Stimulated activated effector memory CD8-positive, alpha-beta T cell treated with anti-CD3 and anti-CD28 coated beads, Interleukin-12 subunit alpha, Interleukin-12 subunit beta, amount 100 ng/mL, for 72 hours (primary cell): Measurements from ENCODE around the gene CLDN18.

Experiments used
- ATAC-seq: fragments of 150-1000 bp; cut with Tn5 transposase; 2 replicates; pipeline ENCODE4 v1.10.0; 2021
- DNase-seq, 2 donors: peaks; one replicate each; pipeline ENCODE4 v3.0.0; 2021 to 2022; ENCODE audit warnings: low spot score in 2 of 2
- H3K27ac Mint-ChIP-seq: one replicate; pipeline ENCODE4 v1.8.0; 2022; ENCODE audit warnings: mild to moderate bottlenecking, mixed read lengths
- H3K36me3 Mint-ChIP-seq: one replicate; pipeline ENCODE4 v1.8.0; 2022; ENCODE audit warnings: mild to moderate bottlenecking, mixed read lengths
- H3K4me1 Mint-ChIP-seq: one replicate; pipeline ENCODE4 v1.8.0; 2022; ENCODE audit warnings: mixed read lengths
- H3K4me3 Mint-ChIP-seq: one replicate; pipeline ENCODE4 v1.8.0; 2022; ENCODE audit warnings: mild to moderate bottlenecking, mixed read lengths
- H3K9me3 Mint-ChIP-seq: one replicate; pipeline ENCODE4 v1.8.0; 2022; ENCODE audit warnings: mixed read lengths

The CLDN18 gene

GRCh38 chr3:138043266-138044029 lies 33.5 kb downstream of the CLDN18 start:
- Mint-ChIP-seq H3K27ac (no peak overlapping the region), H3K4me3 (no peak overlapping the region), H3K9me3 (no peaks in the 10 kb centered on the region), H3K36me3 (no peaks in the 10 kb centered on the region), H3K4me1 (no peaks in the 10 kb centered on the region)
- DNase-seq (no peak), ATAC-seq (no peak)

DNA sequence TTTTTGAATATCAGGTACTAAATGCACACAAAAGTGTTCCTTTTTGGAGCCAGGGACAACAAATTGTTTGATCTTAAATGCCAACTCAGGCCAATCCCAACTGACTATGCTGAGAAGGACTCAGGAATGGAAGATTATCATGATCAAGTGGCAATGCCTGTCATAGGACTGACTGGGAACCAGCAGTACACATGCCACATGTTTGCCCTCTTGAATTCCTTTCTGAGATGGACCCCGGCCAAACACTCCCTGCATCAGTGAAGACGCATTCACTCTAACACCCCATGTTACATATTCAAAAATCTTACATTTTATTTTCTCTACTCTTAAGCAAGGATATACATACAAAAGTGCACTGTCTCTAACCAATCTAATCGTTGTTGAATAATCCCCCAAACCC lies 36.1 kb downstream of the CLDN18 start:
- no peak overlapping the region for H3K27ac Mint-ChIP-seq
- no peak overlapping the region for H3K4me3 Mint-ChIP-seq
- peaks cover 3% of the 10 kb centered on the region for H3K36me3 Mint-ChIP-seq
- H3K9me3 Mint-ChIP-seq, result peaks cover 6% of the 10 kb centered on the region
- no peaks in the 10 kb centered on the region for H3K4me1 Mint-ChIP-seq
- DNase-seq, result no peak
- ATAC-seq, result no peak

DNA sequence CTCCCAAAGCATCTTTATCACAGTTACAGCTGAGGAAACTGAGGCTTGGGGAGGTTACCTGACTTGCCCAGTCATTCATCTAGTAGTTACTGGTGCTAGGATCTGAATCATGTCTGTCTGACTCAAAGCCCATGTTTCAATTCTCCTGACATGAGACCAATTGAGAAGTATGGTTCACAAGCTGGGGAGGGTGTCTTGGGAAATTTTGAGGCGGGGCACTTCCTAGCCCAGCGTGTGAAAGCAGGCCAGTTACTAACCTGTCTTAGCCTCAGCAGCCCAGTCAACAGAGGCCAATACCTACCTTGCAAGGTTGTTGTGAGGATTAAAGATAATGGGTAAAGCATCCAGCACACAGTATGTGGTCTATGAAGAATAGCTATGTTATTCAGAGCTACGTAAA lies 37.0 kb downstream of the CLDN18 start:
- Mint-ChIP-seq H3K4me3 (no peak overlapping the region), H3K9me3 (peaks cover 6% of the 10 kb centered on the region), H3K4me1 (no peaks in the 10 kb centered on the region), H3K36me3 (peaks cover 9% of the 10 kb centered on the region), H3K27ac (no peak overlapping the region)
- ATAC-seq (peak; percentile 63), DNase-seq (no peak)

DNA sequence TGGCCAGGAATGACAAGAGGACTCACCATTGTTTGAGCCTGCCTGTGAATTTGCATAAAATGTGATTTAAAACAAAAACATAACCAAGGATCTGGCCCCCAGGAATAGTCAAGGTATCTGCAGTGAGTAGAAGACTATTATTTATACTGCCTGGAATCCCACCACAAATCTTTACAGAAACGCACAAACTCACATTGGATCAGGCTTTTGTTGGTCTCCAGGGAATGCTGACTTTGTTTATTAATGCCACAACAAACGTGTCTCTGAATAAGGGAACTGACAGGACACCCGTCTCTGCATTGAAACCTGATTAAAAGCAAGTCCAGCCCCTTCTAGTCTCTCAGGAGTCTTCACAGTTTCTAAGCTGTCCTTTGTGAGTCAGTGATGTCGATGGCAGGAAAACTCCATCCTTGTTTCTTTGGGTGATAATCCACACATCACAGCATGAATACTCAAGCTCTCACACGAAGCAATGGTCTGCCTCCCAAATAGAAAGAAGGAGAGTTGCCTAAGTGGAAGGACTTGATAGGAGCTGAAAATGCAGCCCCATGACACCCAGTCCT lies 37.7 kb downstream of the CLDN18 start:
- no peak for DNase-seq
- Mint-ChIP-seq H3K4me3 (no peak overlapping the region), H3K36me3 (peaks cover 9% of the 10 kb centered on the region), H3K4me1 (no peaks in the 10 kb centered on the region), H3K9me3 (peaks cover 6% of the 10 kb centered on the region), H3K27ac (no peak overlapping the region)
- ATAC-seq, result no peak

DNA sequence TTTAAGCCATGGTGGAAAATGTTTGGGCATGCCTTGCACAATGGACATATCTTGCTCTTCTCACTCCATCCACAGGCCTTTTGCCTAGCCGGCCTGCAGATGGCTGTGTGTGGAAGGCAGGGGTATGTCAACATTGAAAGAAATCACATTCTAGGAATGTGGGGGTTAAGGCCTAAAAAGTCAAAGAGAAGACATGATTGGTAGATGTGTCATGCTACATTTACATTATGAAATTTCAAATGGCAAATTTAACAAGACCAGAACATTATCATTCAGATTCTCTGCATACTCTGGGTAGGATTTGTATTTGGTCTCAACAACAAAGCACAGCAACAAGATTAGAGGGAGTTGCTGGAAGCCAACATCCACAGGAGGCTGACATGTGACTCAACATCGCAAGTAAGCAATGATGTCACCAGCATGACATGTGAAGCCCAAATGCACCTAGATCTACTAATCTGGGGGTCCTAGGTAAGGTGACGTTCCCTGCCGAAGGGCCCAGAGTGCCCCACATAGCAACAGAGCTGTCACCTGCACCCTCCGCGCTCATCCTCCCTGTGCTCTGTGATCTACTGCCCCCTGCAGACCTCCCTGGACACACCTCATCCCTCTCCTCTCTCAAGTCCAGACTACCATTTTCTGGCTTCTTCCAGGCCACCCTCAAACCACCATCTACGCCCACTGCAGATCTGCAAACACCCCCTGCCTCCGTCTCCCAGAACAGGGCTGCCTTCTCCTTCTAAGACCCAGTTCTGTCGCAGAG lies 39.4 kb downstream of the CLDN18 start:
- H3K36me3 Mint-ChIP-seq, result peaks cover 9% of the 10 kb centered on the region
- ATAC-seq, result no peak
- peaks cover 6% of the 10 kb centered on the region for H3K9me3 Mint-ChIP-seq
- no peak overlapping the region for H3K27ac Mint-ChIP-seq
- no peak overlapping the region for H3K4me3 Mint-ChIP-seq
- DNase-seq, result no peak
- H3K4me1 Mint-ChIP-seq, result no peaks in the 10 kb centered on the region

- H3K9me3 Mint-ChIP-seq, result peaks cover 6% of the 10 kb centered on the region
- no peak overlapping the region for H3K27ac Mint-ChIP-seq
- H3K36me3 Mint-ChIP-seq, result peaks cover 9% of the 10 kb centered on the region
- no peak for ATAC-seq
- H3K4me1 Mint-ChIP-seq, result no peaks in the 10 kb centered on the region
- DNase-seq, result no peak
- H3K4me3 Mint-ChIP-seq, result no peak overlapping the region
Measured at GRCh38 chr3:138051947-138052802, 42.2 kb downstream of the CLDN18 start.

- Mint-ChIP-seq H3K9me3 (peaks cover 6% of the 10 kb centered on the region), H3K4me1 (no peaks in the 10 kb centered on the region), H3K27ac (no peak overlapping the region), H3K36me3 (peaks cover 9% of the 10 kb centered on the region), H3K4me3 (no peak overlapping the region)
- ATAC-seq, result no peak
- DNase-seq, result no peak
Measured at GRCh38 chr3:138054057-138054456, 44.1 kb downstream of the CLDN18 start.

- Mint-ChIP-seq H3K36me3 (no peaks in the 10 kb centered on the region), H3K27ac (no peak overlapping the region), H3K4me3 (no peak overlapping the region), H3K9me3 (no peaks in the 10 kb centered on the region), H3K4me1 (no peaks in the 10 kb centered on the region)
- no peak for ATAC-seq
- DNase-seq, result no peak
Measured at GRCh38 chr3:138057384-138057783, 47.4 kb downstream of the CLDN18 start.

GRCh38 chr3:138059261-138059660 lies 49.3 kb downstream of the CLDN18 start:
- no peak for ATAC-seq
- Mint-ChIP-seq H3K4me1 (no peaks in the 10 kb centered on the region), H3K4me3 (no peak overlapping the region), H3K9me3 (no peaks in the 10 kb centered on the region), H3K27ac (no peak overlapping the region), H3K36me3 (no peaks in the 10 kb centered on the region)
- DNase-seq, result no peak

GRCh38 chr3:138060792-138061191 lies 50.8 kb downstream of the CLDN18 start:
- Mint-ChIP-seq H3K36me3 (no peaks in the 10 kb centered on the region), H3K27ac (no peak overlapping the region)
- ATAC-seq, result no peak

GRCh38 chr3:138062037-138062436 lies 52.1 kb downstream of the CLDN18 start:
- Mint-ChIP-seq H3K4me3 (no peak overlapping the region), H3K27ac (no peak overlapping the region)

More at GRCh38 chr3:138060792-138061191, 50.8 kb downstream of the CLDN18 start:
- no peak for DNase-seq
- no peaks in the 10 kb centered on the region for H3K9me3 Mint-ChIP-seq
- H3K4me1 Mint-ChIP-seq, result no peaks in the 10 kb centered on the region
- no peak overlapping the region for H3K4me3 Mint-ChIP-seq

GRCh38 chr3:138062626-138063025 lies 52.7 kb downstream of the CLDN18 start:
- H3K9me3 Mint-ChIP-seq, result no peaks in the 10 kb centered on the region
- no peak for ATAC-seq
- H3K27ac Mint-ChIP-seq, result no peak overlapping the region
- peaks cover 11% of the 10 kb centered on the region for H3K4me1 Mint-ChIP-seq
- H3K36me3 Mint-ChIP-seq, result no peaks in the 10 kb centered on the region
- no peak overlapping the region for H3K4me3 Mint-ChIP-seq
- DNase-seq, result no peak

More at GRCh38 chr3:138062037-138062436, 52.1 kb downstream of the CLDN18 start:
- H3K9me3 Mint-ChIP-seq, result no peaks in the 10 kb centered on the region
- peaks cover 11% of the 10 kb centered on the region for H3K4me1 Mint-ChIP-seq
- ATAC-seq (no peak), DNase-seq (no peak)
- no peaks in the 10 kb centered on the region for H3K36me3 Mint-ChIP-seq

- H3K4me3 Mint-ChIP-seq, result no peak overlapping the region
- H3K27ac Mint-ChIP-seq, result no peak overlapping the region
- H3K4me1 Mint-ChIP-seq, result peaks cover 11% of the 10 kb centered on the region
- no peaks in the 10 kb centered on the region for H3K36me3 Mint-ChIP-seq
- ATAC-seq (no peak), DNase-seq (no peak)
- H3K9me3 Mint-ChIP-seq, result no peaks in the 10 kb centered on the region
Measured at GRCh38 chr3:138063416-138063815, 53.5 kb downstream of the CLDN18 start.

DNA sequence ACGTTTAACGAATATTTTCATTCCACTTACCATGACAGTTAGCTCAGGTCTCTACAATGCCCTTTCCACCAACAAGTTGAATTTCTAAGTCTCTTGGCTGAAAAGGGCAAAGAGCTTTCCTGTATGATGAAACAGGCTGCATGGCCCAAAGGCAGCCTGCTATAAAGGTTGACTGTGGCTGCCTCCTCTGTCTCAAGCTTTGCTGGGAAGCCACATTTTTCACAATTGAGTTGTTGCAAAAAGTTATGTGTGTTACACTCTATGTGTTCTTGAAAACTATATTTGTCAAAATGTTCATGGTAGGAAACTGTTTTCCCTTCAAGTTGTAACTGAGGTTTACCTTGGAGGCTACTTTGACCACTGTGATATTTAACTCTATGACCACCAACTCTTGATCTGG lies 56.0 kb downstream of the CLDN18 start:
- H3K27ac Mint-ChIP-seq, result peak overlapping the region; percentile 55
- ATAC-seq (peak; percentile 56), DNase-seq (no peak)
- no peaks in the 10 kb centered on the region for H3K36me3 Mint-ChIP-seq
- no peaks in the 10 kb centered on the region for H3K9me3 Mint-ChIP-seq
- no peak overlapping the region for H3K4me3 Mint-ChIP-seq
- H3K4me1 Mint-ChIP-seq, result peaks cover 11% of the 10 kb centered on the region

DNA sequence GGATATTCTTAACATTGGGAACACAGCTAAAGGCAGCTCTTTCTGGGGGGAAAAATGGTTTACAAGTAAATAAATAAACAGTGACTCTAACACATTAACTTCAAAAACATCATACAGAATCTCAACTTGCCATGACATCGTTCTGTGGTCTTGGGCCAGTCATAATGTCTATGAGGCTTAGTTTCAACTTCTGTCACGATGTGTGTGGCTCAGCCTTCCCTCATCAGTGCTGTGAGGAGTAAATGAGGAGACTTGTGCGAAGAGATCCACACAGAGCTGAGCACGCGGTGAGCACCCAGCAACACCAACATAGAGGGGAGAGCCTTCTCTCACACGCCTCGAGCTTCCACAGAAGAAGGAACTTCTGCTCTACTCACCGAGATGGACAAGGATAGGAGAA lies 56.4 kb downstream of the CLDN18 start:
- Mint-ChIP-seq H3K36me3 (no peaks in the 10 kb centered on the region), H3K27ac (peak overlapping the region; percentile 55), H3K9me3 (no peaks in the 10 kb centered on the region), H3K4me1 (peaks cover 11% of the 10 kb centered on the region), H3K4me3 (no peak overlapping the region)
- DNase-seq, result peak in 1 of 2 donors; percentile 69
- peak; percentile 95 for ATAC-seq
